OCI-LY7 (cell line): ENCODE measurements around the gene SEZ6L2. TPM values are rescaled to one million over a fixed set of nuclear protein-coding genes. Genes with fewer than 3 reads are reported as not detected.

ENCODE experiments used
- BruUV-seq: library from RNA; stranded (reverse); fragments of 400-500 nt; replicated peaks from 2 replicates; lab custom pipeline; 2021; lab: Mats Ljungman, UMichigan
- CTCF ChIA-PET: fragments of 300-600 bp; sonication (Branson Sonifier 250); formaldehyde crosslinking; loops from one replicate; lab custom pipeline; 2022; ENCODE audit warnings: antibody characterized with exemption; ENCODE audit not compliant: unreplicated experiment; lab: Charles Lee
- POLR2A ChIA-PET: fragments of 300-600 bp; sonication (Branson Sonifier 250); formaldehyde crosslinking; loops from one replicate; lab custom pipeline; 2022; ENCODE audit warnings: antibody characterized with exemption; lab: Charles Lee
- DNase-seq: peaks from one replicate; pipeline ENCODE4 v3.0.0-alpha.2; 2015; ENCODE audit warnings: low spot score
- H2AFZ ChIP-seq: fragments of 200-600 bp; sonication (generic), shearing (Covaris generic); 2 replicates; pipeline ENCODE4 v1.6.1; 2014; ENCODE audit warnings: mild to moderate bottlenecking, antibody characterized with exemption, low read length, moderate library complexity
- H3K27ac ChIP-seq: fragments of 200-600 bp; sonication (generic); 2 replicates; pipeline ENCODE4 v1.5.1; 2014; ENCODE audit warnings: mixed run types, low read depth, mild to moderate bottlenecking, moderate library complexity, low read length, inconsistent platforms; ENCODE audit not compliant: poor library complexity, severe bottlenecking
- H3K36me3 ChIP-seq: fragments of 200-600 bp; sonication (generic); 2 replicates; pipeline ENCODE4 v1.6.1; 2014; ENCODE audit warnings: mild to moderate bottlenecking, antibody characterized with exemption, low read length, moderate library complexity, mixed read lengths; ENCODE audit not compliant: insufficient read depth
- H3K4me1 ChIP-seq: fragments of 200-600 bp; sonication (generic); 2 replicates; pipeline ENCODE4 v1.5.1; 2014; ENCODE audit warnings: mild to moderate bottlenecking, low read length; ENCODE audit not compliant: insufficient read depth, poor library complexity, severe bottlenecking
- H3K4me2 ChIP-seq: fragments of 200-600 bp; sonication (generic); 2 replicates; pipeline ENCODE4 v1.6.1; 2014; ENCODE audit warnings: mild to moderate bottlenecking, low read length
- H3K4me3 ChIP-seq: fragments of 200-600 bp; sonication (generic); 2 replicates; pipeline ENCODE4 v1.5.1; 2014; ENCODE audit warnings: mild to moderate bottlenecking, low read depth, low read length; ENCODE audit not compliant: poor library complexity, severe bottlenecking
- H3K79me2 ChIP-seq: fragments of 200-600 bp; sonication (generic); 2 replicates; pipeline ENCODE4 v1.6.1; 2016; ENCODE audit warnings: low read depth, mild to moderate bottlenecking, low read length, moderate library complexity, mixed read lengths; ENCODE audit not compliant: insufficient read depth
- H3K9me2 ChIP-seq: fragments of 200-600 bp; sonication (generic); 2 replicates; pipeline ENCODE4 v1.6.1; 2016; ENCODE audit warnings: mild to moderate bottlenecking, low read length, mixed read lengths; ENCODE audit not compliant: insufficient read depth
- H3K9me3 ChIP-seq: fragments of 200-600 bp; sonication (generic); 2 replicates; pipeline ENCODE4 v1.6.1; 2014; ENCODE audit warnings: mild to moderate bottlenecking, mixed run types, low read length, mixed read lengths
- H4K20me1 ChIP-seq: fragments of 200-600 bp; sonication (generic); 2 replicates; pipeline ENCODE4 v1.6.1; 2014; ENCODE audit warnings: mild to moderate bottlenecking, antibody characterized with exemption, low read length, moderate library complexity, mixed read lengths; ENCODE audit not compliant: insufficient read depth
- EZH2phosphoT487 ChIP-seq: fragments of 200-600 bp; sonication (generic); IDR thresholded peaks from 2 replicates; pipeline ENCODE4 v1.6.1; 2018; ENCODE audit warnings: low read depth, borderline replicate concordance, mild to moderate bottlenecking, mixed run types, antibody characterized with exemption, low read length, moderate library complexity, mixed read lengths
- intact Hi-C: fragments of 100-400 bp; cut with micrococcal nuclease; formaldehyde crosslinking; loops from one replicate; pipeline ENCODE4 v1.10.0; 2022; ENCODE audit not compliant: unreplicated experiment
- total RNA-seq, 2 experiments: library from RNA; depleted of rRNA in 1 of 2; stranded (reverse); fragments of >200 nt in 1 of 2; shearing (Covaris generic) in 1 of 2; gene quantifications; 2 replicates each; pipeline ENCODE4 v1.2.3, GENCODE V29; 2014 to 2022
- TF ChIP-seq, protein P1 (sequence below): fragments of 200-600 bp; sonication (generic); conservative IDR thresholded peaks from 2 replicates; pipeline ENCODE4 v1.5.1; 2014; ENCODE audit warnings: mild to moderate bottlenecking, antibody characterized with exemption, low read length, moderate library complexity, mixed read lengths

Gene SEZ6L2
- total RNA-seq, 2 experiments from 2014 or later = 0.98 to 1.0 TPM

DNA sequence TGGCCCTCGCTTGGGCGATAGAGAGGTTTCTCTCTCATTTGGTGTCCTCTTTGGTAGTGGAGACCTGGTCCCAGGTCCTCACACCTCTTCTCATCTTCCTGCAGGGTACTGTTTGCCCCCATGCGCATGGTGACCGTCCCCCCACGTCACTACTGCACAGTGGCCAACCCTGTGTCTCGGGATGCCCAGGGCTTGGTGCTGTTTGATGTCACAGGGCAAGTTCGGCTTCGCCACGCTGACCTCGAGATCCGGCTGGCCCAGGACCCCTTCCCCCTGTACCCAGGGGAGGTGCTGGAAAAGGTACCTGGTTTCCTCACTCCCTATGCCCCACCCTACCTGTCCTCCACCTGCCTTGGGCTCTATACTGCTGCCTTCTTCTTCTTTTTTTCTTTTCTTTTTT, 68.6 kb downstream of the SEZ6L2 start:
- H3K4me2 ChIP-seq = no peak overlapping the region
- intact Hi-C loops = no loop called here
- no peaks in the 10 kb centered on the region for H3K36me3 ChIP-seq
- H3K4me3 ChIP-seq = no peak overlapping the region
- CTCF ChIA-PET = no interaction called here
- POLR2A ChIA-PET = no interaction called here
- H3K9me2 ChIP-seq = no peaks in the 10 kb centered on the region
- H3K79me2 ChIP-seq = no peaks in the 10 kb centered on the region
- no peaks in the 10 kb centered on the region for H3K4me1 ChIP-seq
- no peak for TF ChIP-seq EZH2phosphoT487
- TF ChIP-seq, protein P1, sequence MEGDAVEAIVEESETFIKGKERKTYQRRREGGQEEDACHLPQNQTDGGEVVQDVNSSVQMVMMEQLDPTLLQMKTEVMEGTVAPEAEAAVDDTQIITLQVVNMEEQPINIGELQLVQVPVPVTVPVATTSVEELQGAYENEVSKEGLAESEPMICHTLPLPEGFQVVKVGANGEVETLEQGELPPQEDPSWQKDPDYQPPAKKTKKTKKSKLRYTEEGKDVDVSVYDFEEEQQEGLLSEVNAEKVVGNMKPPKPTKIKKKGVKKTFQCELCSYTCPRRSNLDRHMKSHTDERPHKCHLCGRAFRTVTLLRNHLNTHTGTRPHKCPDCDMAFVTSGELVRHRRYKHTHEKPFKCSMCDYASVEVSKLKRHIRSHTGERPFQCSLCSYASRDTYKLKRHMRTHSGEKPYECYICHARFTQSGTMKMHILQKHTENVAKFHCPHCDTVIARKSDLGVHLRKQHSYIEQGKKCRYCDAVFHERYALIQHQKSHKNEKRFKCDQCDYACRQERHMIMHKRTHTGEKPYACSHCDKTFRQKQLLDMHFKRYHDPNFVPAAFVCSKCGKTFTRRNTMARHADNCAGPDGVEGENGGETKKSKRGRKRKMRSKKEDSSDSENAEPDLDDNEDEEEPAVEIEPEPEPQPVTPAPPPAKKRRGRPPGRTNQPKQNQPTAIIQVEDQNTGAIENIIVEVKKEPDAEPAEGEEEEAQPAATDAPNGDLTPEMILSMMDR = no peak
- no peak overlapping the region for H2AFZ ChIP-seq
- DNase-seq = no peak
- no peaks in the 10 kb centered on the region for H3K9me3 ChIP-seq
- no TSS peak for BruUV-seq
- H3K27ac ChIP-seq = no peak overlapping the region
- H4K20me1 ChIP-seq = no peaks in the 10 kb centered on the region

GRCh38 chr16:29826342-29826695, 73.0 kb downstream of the SEZ6L2 start:
- H3K4me2 ChIP-seq = no peak overlapping the region
- no peak overlapping the region for H3K4me3 ChIP-seq
- BruUV-seq = no TSS peak

More at GRCh38 chr16:29826342-29826695, 73.0 kb downstream of the SEZ6L2 start:
- Histone ChIP-seq H3K27ac (no peak overlapping the region), H3K9me2 (no peaks in the 10 kb centered on the region), H4K20me1 (no peaks in the 10 kb centered on the region), H2AFZ (no peak overlapping the region), H3K9me3 (no peaks in the 10 kb centered on the region), H3K36me3 (peaks cover 1% of the 10 kb centered on the region; the same call in 1 of the 2 replicates), H3K79me2 (no peaks in the 10 kb centered on the region), H3K4me1 (peaks cover 11% of the 10 kb centered on the region)
- no peak for DNase-seq
- CTCF ChIA-PET = no interaction called here
- intact Hi-C loops = no loop called here
- POLR2A ChIA-PET = interaction anchor here (0.7 kb wide), 1 partner anchor 22 kb away, joined by 3 read pairs; no protein-coding TSS in a partner anchor
- TF ChIP-seq, protein P1 = no peak
- TF ChIP-seq EZH2phosphoT487 = no peak
